NCI-H1048 (cell line): ENCODE measurements around the gene NR2F2.

Experiments
- DNase-seq: peaks from one replicate; lab custom pipeline; 2025; lab: John Stamatoyannopoulos, UW

NR2F2 gene

GRCh38 chr15:96353930-96354730 lies 23.6 kb downstream of the NR2F2 start:
- DNase-seq = no peak

DNA sequence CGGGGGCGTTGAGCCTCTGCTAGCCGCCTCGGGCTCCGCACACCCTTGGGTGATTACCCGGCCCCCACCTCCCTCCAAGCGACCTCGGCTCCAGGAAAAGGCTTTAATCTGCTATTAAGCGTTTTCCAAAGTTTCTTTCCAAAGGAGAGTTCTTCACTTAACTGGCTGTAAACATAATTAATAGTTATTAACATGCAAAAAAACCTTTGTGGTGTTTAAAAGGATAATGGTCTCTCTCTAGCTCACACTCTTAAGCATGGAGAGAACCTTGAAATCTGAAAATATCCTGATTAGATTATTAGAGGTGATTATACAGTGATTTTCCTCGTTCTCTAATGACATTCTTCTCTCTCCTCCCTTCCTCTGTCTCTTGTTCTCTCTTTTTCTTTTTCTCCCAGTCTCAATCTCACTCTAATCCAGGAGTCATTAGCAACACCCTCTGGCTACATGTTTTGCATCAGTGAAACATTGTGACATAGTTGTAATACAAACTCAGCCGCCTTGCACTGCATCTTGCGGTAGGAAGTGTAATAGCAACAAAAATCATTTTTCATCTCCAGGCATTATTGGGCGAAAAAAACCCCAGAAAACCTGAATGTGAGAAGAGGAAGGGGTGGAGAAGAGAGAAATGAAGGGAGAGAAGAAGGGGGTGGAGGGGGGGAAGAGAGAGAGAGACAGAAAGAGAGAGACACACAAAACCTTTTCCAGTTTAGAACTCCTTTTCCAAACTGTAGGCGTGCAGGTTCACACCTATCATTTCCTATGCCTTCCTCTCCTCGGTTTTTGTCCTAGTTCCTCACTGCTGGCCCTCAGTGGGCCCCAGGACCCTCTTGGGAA lies 24.4 kb downstream of the NR2F2 start:
- peak; percentile 72 for DNase-seq

- DNase-seq = no peak
Observed at GRCh38 chr15:96355568-96356187, 25.2 kb downstream of the NR2F2 start.

DNA sequence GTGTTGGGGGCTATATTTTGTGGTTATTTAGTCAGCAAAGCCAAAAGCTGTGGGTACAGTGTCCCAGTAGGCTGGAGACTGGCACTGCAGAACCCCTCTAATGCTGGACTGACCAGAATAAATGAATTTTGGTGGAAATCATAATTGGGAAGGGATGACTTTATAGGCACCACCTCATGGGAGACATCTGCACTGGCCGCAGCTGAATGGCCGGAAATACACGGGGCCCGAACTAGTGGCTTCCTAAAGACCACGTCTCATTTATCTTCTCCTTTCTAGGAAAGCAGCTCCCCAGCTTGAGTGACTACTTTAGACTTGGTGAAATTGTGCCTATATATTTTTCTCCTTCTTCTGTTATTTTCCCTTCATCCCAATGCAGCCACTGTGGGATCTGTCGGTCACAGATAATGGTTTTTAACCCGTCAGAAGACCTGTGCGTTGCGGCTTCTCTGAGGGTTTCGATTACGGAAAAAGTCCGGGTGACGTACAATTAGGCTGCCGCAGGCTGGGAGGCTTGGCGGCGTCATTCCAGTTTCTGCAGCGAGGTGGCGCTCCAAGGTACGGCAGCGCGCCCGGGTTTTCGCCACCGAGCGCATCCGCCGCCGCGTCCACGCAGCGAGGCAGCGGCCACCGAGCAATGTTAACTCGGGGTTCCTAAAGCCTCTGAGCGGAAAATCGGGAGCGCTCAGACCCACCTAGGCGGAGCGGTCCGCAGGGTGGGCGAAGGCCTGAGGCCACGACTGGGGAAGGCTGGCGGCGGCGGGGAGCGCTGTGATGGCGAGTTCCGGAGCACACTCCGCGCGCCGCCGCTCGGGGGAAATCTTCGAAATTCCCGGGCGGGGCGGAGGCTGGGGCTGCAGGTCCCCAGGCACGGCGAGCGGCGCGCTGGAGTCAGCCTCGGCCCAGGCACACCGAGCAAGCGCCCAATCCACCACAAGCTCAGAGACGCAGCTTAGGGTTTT lies 26.3 kb downstream of the NR2F2 start:
- peak; percentile 45 for DNase-seq

DNA sequence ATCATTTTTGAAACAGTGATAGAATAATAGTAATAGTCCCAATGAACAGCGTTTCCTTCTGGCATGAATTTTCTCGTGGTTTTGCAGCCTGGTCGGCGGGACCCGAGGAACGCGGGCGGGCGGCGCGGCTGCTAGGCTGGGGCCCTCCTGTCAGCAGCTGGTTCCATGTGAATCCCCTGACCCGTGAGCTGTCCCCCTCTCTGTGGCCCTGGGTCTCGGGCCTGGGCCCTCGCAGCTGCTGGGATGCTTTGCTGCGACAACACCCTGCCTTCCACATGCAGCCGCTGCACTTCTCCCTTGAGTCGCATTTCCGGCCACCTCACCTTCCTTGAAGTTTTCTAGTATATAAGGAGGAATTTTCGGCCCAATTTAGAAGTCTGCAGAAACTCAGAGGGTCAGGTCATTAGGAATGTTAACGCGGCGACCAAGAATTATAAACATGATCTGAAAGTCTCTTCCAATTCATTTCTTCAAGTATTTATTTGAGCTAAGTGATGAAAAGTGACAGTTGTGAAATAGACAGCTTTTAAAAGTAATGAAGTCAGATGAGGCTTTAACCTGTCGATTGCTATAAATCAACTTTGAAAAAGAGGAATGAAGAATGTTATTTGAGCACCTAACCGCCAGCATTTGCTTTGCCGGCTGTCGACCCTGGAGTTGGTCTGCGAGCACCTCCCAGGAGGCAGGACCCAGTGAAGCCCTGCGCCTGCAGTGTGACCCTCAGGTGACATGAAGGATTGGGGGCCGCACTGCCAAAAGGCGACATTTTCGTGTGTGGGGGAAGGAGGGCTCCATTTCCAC lies 27.7 kb downstream of the NR2F2 start:
- no peak for DNase-seq

DNA sequence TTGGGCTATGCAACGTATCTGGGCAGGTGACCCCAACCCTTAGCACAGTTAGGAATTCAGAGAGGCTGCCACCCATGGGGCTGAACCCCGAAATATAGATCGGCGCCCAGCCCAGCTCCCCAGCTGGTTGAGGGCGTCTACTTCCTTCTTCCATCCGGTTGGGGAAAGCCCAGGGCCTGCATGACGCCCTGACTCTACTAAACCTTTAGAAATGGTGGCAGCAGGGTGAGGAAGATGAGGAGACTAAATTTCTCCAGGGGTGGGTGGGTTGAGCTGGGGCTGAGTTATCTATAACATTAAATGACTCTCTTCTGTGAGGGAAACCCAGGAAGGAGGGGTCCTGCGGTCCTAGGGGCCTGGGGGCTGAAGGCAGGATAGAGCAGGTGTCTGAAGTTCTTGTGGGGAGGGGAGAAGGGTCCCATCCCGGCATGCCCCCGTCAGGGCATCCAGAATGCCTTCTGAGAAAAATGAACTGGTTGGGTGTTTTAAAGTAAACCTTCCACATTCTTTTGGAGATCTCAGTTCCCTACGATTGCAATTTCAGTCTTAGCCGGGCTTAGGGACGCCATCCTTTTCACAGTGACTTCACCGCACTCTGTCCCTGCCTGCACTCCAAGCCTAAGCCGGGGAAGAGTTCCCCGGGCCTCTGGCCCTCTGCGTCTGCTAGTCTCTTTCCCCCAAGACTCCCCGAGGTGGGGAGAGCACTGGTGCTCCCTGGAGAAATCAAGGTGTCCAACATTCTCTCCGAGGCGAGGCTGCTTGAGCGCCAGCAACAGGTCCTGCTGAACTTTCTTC lies 28.5 kb downstream of the NR2F2 start:
- DNase-seq = no peak

DNA sequence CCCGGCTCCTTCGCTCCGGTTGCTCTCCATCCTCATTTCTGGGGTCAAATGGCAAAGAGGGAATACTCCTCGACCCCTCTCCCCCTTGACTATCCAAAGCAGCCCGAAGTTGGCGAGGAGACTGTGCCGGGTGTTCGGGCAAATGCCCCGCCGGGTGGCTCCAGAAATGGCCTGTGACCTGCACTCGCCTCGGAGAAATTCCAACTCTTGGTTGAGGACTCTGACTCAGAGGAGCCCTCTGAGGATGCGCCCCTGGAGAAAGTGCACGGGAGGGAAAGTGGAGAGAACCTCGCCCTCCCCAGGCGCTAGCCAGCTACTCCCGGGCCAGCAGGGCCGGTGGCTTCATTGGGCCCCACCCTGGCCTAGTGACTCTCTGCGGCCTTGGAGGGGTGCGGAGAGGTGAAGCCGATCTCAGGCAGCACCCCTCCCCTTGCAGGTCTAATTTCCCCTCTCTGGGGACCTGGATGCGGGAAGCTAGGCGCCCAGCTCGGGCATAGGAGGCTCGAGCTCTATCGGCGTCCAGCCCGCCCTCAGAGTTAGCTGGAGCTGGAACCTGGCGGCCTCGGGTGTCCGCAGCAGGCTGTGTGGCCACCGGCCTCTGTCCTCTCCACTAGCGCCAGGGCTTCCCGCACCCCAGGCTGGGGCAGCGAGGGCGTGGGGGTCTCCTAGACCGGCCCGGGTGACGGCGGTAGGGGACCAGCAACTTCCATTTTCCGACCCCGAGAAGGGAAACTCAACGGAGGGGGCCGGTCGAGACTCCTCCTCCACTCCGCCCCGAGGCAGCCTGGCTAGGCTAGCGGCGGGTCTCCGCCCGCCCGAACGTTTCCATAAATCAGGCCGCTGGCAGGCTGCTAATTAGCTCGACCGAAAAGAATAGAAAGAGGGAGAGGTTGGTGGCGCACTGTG lies 29.4 kb downstream of the NR2F2 start:
- DNase-seq = no peak

DNA sequence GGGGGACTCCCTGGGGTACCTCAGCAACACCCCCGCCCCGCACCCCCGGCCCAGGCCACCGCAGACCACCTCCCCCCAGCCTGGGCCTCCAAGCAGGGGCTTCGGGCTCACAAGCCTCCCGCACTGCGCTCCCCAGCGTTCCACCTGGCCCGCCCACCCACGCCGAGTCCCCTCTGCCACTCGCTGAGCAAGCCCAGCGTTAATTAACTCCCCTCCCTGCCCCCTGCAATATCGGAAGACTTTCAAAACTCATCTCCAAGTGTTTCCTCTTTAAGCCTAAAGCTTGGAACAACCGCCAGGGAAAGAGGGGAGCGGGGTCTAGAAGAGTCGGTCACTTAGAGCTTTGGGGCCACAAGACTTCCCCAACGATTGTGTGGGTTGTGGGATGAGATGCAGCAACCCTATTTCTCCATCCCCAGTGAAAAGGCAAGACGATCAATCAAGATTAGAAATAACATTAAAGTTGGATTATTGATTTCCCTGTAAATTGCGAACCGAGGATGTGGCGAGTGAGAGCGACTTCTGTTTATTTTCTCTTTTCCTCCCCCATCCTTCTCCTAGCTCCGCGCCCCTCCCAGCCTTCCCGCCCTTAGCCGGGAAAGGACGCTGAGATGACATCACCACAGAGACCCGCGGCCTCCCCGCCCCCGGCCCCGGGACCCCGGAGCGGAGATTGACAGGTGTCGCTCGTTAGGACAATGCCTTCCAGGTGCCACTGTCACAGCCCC lies 30.2 kb downstream of the NR2F2 start:
- DNase-seq = no peak

DNA sequence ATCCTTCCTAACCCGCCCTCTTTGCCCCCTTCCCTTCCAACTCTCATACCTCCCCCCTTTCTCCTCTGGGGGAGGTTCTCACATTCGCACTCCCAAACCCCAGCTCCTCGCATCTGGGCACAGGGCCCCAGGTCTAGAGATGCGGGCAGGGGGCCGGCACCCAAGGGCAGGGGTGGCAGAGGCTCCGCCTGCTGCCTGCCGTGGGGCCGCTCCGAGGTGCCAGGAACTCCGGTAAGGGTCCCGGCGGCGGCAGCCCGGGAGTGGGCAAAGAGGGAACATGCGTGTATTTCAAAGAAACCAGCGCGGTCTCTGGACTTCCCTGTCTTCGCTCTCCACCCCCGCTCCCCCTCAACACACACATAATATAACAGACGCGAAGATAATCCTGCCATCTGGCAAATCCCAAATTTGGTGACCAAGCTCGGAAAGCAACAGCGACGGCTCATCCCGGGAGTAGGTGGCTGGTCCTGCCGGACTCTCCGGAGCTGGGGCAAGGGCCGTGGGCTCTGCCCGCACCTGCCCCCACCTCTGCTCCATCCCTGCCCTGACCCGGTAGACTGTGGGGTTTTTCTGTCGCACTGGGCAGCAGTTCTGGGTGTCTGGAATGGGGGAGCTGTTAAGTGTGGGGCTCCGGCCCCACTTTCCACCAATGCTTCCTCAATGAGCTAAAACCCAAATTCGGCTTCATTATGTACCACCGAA lies 31.0 kb downstream of the NR2F2 start:
- DNase-seq = no peak

- DNase-seq = peak; percentile 82
Observed at GRCh38 chr15:96362011-96362754, 31.7 kb downstream of the NR2F2 start.

GRCh38 chr15:96362755-96363651 lies 32.5 kb downstream of the NR2F2 start:
- no peak for DNase-seq

DNA sequence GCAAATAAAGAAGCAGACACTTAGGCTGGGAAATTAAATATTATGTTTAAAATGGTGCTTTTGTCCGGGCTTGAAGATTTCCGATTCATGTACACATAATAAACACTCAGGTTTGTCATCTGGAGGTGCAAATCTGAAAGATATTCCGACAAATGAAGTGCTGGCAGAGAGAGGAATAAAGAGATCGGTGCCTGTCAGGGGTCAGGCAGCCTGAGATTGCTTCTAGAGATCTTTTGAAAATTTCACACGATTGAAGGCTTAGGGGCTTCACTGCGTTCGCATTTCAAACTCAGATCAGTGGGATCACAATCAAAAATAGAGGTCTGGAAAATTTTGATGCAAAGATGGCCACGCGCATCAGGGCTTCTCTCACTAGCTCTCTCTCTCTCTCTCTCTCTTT lies 33.2 kb downstream of the NR2F2 start:
- no peak for DNase-seq

DNA sequence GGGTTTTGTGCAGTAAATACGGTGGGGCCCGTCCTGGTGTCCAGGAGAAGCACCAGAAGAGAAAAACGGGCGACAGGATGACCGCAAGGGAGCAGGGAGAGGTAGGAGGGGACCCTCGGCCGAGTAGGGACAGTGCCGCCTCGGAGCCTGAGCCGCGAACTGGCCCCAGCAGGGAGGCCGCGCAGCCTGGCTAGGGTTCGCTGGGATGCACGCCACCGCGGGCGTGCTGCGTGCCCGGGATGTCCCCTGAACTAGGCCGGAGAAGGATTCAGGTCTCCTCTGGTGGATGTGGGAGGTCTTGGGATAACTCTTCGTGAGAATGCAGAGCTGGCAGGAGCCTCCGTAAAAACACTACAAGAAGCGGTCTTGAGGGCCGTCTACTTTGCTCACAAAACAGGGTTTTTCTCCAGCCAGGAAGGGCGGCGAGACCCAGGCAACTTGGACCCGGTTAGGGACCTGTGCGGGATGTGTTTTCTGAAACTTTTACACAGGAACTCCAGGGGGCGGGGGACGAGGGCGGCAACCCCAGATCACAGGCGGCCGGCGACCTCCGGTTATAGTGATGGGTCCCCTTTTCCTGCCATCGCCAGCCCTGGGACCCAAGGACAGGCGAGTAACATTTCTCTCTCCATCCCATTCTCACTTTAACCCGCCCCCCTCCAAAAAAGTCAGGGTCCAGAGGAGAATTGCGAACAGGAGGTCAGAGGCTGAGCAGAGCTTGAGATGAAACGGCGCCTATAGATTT lies 35.5 kb downstream of the NR2F2 start:
- DNase-seq = no peak

DNA sequence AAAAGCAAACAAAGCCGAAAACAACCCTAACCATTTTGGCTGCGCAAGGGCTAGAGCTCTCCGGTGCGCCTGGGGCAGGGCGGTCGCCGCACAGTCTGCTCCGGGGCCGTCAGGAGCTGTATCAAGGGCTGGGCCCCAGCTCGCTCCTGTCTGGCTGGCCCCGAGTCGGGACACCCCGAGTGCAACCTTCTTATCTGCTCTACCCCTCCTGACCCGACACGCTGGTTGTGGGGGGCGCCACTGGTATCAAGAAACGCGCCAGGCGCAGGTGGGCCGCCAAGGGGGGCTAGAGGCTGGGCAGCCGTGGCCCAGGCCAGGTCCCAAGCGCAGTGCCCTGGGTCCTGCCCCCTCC lies 36.0 kb downstream of the NR2F2 start:
- DNase-seq = no peak
